ENCODE measurements around the gene GRB7.

- no peak for TF ChIP-seq CTCF (optimal IDR thresholded peaks at IDR 0.05 in 1 of 3, IDR thresholded peaks at IDR 0.05 in 1 of 3, conservative IDR thresholded peaks at IDR 0.05 in 1 of 3; ENCODE audit: extremely low read depth in 1 of 3, insufficient read depth in 2 of 3, low read length in 3 of 3)
- TF ChIP-seq EZH2 (IDR thresholded peaks at IDR 0.05; ENCODE audit: low read length): no peak
Observed at GRCh38 chr17:39792526-39793221, 54.9 kb downstream of the GRB7 start.
